Gastrocnemius medialis (tissue), 4 donors: ENCODE measurements around the gene HMGCL.

Experiments
- POLR2A ChIP-seq, 2 donors: fragments of 450-650 bp; IDR thresholded peaks; one replicate each; pipeline ENCODE4 v1.6.1; 2017; ENCODE audit warnings: antibody characterized with exemption in 2 of 2, mild to moderate bottlenecking in 2 of 2, moderate library complexity in 2 of 2
- TF ChIP-seq, protein P1 (sequence below), 5 experiments: fragments of 450-650 bp in 3 of 5; fragments of 200-600 bp in 2 of 5; sonication (generic) in 2 of 5; IDR thresholded peaks in 4 of 5; conservative IDR thresholded peaks in 1 of 5; 1 replicate in 4 of 5; 2 replicates in 1 of 5; pipeline ENCODE4 v1.5.1; 2016 to 2019; ENCODE audit warnings: antibody characterized with exemption in 5 of 5, mild to moderate bottlenecking in 3 of 5, moderate library complexity in 3 of 5

DNA sequence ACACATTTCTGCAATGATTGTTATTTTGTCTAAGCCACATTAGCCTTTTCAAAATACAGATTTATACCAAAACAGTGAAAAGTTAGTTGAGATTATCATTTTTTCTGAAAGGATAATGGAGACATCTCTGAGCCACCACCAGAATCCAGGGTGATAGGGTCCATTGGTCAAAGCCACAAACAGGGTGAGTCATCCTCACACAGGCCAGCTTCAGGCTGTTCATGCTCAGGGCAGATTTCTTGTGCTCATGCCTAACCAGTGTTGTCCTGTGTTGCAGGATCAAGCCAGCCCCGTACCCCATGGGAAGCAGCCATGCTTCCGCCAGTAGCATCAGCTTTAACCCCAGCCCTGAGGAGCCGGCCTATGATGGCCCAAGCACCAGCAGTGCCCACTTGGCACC, 68.6 kb downstream of the HMGCL start:
- TF ChIP-seq, protein P1, sequence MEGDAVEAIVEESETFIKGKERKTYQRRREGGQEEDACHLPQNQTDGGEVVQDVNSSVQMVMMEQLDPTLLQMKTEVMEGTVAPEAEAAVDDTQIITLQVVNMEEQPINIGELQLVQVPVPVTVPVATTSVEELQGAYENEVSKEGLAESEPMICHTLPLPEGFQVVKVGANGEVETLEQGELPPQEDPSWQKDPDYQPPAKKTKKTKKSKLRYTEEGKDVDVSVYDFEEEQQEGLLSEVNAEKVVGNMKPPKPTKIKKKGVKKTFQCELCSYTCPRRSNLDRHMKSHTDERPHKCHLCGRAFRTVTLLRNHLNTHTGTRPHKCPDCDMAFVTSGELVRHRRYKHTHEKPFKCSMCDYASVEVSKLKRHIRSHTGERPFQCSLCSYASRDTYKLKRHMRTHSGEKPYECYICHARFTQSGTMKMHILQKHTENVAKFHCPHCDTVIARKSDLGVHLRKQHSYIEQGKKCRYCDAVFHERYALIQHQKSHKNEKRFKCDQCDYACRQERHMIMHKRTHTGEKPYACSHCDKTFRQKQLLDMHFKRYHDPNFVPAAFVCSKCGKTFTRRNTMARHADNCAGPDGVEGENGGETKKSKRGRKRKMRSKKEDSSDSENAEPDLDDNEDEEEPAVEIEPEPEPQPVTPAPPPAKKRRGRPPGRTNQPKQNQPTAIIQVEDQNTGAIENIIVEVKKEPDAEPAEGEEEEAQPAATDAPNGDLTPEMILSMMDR (IDR thresholded peaks at IDR 0.05 in 4 of 5, conservative IDR thresholded peaks at IDR 0.05 in 1 of 5) = no peak
- TF ChIP-seq POLR2A (IDR thresholded peaks at IDR 0.05) = no peak
